ENCODE measurements around the gene SAP25.
"Not testable (repeated sequence)": the region's sequence is repeated elsewhere in the genome, so short reads cannot be mapped to it uniquely, and the experiment has no call there.

Gene SAP25

GRCh38 chr7:100535982-100536381, 37.7 kb downstream of the SAP25 start:
- DNase-seq (ENCODE audit: low read depth), result not testable (repeated sequence)

DNA sequence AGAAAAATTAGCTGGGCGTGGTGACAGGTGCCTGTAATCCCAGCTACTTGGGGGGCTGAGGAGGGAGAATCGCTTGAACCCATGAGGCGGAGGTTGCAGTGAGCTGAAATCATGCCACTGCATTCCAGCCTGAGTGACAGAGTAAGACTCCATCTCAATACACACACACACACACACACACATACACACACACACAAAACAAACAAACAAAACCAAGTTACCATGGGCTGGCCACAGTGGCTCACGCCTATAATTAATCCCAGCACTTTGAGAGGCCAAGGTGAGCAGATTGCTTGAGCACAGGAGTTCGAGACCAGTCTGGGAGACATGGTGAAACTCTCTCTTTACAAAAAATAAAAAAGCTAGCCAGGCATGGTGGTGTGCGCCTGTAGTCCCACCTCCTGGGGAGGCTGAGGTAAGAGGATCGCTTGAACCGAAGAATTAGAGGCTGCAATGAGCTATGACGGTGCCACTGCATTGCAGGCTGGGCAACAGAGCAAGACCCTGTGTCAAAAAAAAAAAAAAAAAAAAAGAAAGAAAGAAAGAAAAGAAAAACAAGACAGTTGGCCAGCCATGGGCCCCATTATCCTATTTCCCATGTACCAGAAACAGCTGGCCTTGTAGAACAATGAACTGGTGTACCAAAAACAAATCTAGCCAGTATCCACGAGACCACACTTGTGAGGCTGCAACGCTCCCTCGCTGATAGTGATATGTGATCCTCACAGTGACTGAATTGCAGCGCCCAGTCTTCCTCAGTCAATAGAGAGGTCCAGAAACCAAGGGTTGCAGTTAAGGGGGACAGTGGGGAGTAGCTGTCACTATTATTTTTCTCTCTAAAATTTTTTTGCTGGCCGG, 41.3 kb downstream of the SAP25 start:
- DNase-seq (ENCODE audit: low read depth), result no peak

GRCh38 chr7:100528108-100528866, 45.4 kb downstream of the SAP25 start:
- DNase-seq (ENCODE audit: low read depth), result not testable (repeated sequence)

- DNase-seq (ENCODE audit: low read depth), result not testable (repeated sequence)
These were observed 50.5 kb downstream of the SAP25 start for GRCh38 chr7:100523192-100523591.
